GM15510 (cell line): ENCODE results near the gene ZNF212.

Experiments used
- POLR2A ChIP-seq: IDR thresholded peaks from 3 replicates; pipeline ENCODE4 v1.6.1; 2011; ENCODE audit warnings: borderline replicate concordance; ENCODE audit not compliant: insufficient read length; ENCODE audit errors: extremely low read depth

Gene ZNF212

GRCh38 chr7:149237502-149237901, 1.9 kb upstream of the ZNF212 start:
- TF ChIP-seq POLR2A = no peak

DNA sequence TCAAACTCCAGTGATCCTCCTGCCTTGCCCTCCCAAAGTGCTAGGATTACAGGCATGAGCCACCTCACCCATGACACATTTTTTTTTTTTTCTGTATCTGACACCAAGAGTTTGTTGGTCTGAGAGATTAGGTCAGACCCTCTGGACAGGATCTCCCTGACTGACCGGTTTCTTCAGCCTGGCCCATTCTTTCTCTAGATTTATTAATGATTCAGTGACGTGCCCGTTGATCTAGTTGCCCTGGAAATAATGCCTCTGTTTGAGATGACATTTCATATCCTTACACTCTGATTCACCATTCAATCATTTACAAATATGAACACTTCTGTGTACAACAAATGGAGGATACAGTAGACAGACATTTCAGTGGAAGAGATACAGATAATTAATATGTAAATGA, 1.4 kb upstream of the ZNF212 start:
- TF ChIP-seq POLR2A = no peak

GRCh38 chr7:149240637-149241036, 1.2 kb downstream of the ZNF212 start:
- no peak for TF ChIP-seq POLR2A

- TF ChIP-seq POLR2A = no peak
Observed at GRCh38 chr7:149241696-149242095, 2.2 kb downstream of the ZNF212 start.

- no peak for TF ChIP-seq POLR2A
Observed at GRCh38 chr7:149245244-149245643, 5.8 kb downstream of the ZNF212 start.

GRCh38 chr7:149245744-149246143, 6.3 kb downstream of the ZNF212 start:
- no peak for TF ChIP-seq POLR2A

- no peak for TF ChIP-seq POLR2A
Observed at GRCh38 chr7:149248777-149249176, 9.3 kb downstream of the ZNF212 start.

- TF ChIP-seq POLR2A = no peak
Observed at GRCh38 chr7:149252378-149252777, 12.9 kb downstream of the ZNF212 start.

DNA sequence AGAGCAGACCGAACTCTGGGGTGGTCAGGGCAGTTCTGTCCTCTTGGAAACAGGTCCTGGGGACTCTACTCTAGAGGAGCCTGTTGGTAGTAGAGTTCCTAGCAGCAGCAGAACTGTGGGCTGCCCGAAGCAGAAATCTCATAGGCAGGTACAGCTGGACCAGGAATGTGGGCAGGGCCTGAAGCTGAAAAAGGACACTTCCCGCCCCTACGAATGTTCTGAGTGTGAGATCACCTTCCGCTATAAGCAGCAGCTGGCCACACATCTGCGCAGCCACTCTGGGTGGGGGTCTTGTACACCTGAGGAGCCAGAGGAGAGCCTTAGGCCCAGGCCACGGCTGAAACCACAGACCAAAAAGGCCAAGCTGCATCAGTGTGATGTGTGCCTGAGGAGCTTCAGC, 14.2 kb downstream of the ZNF212 start:
- TF ChIP-seq POLR2A = no peak

DNA sequence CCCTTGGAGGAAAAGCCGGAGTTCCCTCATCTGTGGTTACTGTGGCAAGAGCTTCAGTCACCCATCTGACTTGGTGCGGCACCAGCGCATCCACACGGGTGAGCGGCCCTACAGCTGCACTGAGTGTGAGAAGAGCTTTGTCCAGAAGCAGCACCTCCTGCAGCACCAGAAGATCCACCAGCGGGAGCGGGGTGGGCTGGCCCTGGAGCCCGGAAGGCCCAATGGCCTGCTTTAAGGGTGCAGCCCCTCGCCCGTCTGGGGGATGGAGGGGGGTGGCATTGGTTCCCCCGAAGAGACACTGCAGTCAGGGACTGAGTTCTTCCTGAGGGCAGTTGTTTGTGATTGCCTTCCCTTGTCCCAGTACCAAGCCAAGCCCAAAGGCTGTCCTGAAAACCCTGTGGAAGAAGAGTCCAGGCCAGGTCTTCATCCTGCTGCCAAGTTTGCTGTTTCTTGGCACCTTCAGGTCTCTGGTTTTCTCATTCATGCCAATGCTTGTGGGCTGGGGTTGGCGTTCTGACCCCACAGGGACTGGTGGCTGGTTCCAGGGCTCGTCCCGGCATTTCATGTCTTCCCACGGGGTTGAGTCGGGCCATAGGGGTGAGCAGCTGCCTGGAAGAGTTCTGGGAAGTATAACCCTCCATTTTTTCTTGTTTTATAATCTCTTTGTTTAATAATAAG, 14.9 kb downstream of the ZNF212 start:
- TF ChIP-seq POLR2A = no peak

DNA sequence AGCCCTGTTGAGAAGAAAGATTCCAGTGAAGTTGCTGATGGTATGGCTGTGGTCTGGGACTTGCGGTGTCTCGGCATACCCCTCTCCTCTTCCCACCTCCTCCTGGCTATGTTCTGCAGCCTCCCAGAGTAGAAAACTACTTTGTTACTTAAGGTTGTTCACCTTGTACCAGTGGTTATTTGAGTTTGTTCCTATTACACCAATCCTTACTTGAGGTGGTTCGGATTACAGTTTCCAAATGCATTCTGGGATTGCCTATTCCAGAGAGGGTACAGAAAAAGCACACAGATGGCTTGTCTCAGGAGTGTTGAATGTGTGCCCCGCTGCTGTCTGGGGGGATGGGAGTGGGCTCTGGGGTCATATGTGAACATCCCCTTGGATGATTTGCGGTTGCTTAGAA, 15.7 kb downstream of the ZNF212 start:
- TF ChIP-seq POLR2A = no peak

- no peak for TF ChIP-seq POLR2A
Observed at GRCh38 chr7:149256568-149256967, 17.1 kb downstream of the ZNF212 start.

DNA sequence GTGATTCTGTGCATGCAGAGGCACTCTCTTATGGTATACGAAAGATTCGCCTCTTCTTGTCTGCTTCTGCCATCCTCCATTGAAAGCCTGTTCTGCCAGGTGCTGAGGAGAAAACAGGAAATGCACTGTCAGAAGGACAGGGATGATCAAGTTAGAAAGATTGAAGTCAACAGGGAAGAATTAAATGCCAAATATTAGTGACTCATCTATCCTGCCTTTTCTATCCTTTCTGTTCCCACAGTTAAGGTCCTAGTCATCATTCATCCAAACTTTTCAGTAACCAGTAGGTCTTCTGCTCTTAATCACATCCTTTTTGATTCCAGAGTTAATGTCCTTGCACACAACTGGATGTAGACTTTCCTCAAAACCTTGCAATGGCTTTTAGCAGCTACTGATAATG, 17.7 kb downstream of the ZNF212 start:
- no peak for TF ChIP-seq POLR2A

DNA sequence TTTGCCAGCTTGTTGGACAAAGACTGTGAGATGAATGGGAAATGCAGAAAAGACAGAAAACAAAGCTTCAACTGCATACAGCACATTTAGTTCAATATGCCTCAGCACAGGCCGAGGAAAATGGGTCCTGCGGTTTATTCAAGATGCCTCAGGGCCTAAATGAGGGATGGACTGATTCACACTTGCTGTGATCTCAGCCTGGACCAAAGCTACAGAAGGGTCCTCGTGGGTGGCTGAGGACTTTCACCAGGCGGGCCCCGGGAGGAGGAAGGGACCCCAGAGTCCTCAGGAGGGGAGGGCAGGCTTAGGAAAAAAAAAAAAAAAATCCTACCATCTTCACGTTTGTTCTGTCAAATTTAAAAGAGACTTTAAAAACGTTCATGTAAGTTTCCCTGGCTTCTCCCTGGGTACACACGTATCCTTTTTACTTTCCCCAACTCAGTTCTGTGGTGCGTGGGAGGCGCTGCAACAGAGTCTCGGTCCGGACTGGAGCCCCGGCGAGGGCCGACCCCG, 21.9 kb downstream of the ZNF212 start:
- no peak for TF ChIP-seq POLR2A

- TF ChIP-seq POLR2A = peak; percentile 62
Observed at GRCh38 chr7:149261829-149262617, 22.6 kb downstream of the ZNF212 start, which contains the start of gene ZNF783. TSS of gene ZNF783 (plus strand) at chr7:149262196. CDS start at chr7:149262334, 138 bp downstream.

- no peak for TF ChIP-seq POLR2A
Observed at GRCh38 chr7:149266451-149266850, 27.0 kb downstream of the ZNF212 start.
